Astrocyte of the cerebellum (primary cell): ENCODE results near the gene FCSK.

ENCODE experiments used
- DNase-seq: peaks from one replicate; pipeline ENCODE4 v3.0.0-alpha.2; 2011; ENCODE audit warnings: low read depth
- H3K4me3 ChIP-seq: 2 replicates; pipeline ENCODE4 v1.5.1; 2011; ENCODE audit warnings: mild to moderate bottlenecking, low read depth, low read length, moderate library complexity
- in situ Hi-C: cut with HindIII; loops from 2 replicates; pipeline ENCODE4 v1.10.0; 2017; ENCODE audit warnings: low sequenced_read_pairs
- TF ChIP-seq, protein P1 (sequence below): IDR thresholded peaks from 2 replicates; pipeline ENCODE4 v1.5.1; 2012; ENCODE audit warnings: low read length, low read depth, moderate library complexity, mild to moderate bottlenecking; ENCODE audit errors: missing control alignments

Gene FCSK

DNA sequence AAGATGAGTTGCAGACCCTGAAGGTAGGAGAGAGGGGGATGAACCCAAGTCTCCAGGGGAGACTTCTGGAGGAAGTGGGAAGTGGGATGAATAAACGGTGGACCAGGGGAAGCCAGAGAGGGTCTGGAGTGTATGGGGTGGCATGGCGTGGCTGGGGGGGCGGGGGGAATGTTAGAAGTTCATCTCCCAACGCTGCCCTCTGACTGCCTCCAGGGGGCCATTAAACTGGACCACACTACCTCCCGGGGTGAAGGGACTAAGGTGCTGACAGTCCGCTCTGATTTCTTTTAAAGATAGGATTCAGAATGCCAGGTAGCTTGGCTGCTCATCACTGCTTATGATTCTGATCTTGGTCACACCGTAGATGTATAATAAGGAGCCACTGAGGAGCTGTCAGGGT lies 36.7 kb upstream of the FCSK start:
- DNase-seq, result no peak
- in situ Hi-C loops, result no loop called here
- no peak overlapping the region for H3K4me3 ChIP-seq
- TF ChIP-seq, protein P1, sequence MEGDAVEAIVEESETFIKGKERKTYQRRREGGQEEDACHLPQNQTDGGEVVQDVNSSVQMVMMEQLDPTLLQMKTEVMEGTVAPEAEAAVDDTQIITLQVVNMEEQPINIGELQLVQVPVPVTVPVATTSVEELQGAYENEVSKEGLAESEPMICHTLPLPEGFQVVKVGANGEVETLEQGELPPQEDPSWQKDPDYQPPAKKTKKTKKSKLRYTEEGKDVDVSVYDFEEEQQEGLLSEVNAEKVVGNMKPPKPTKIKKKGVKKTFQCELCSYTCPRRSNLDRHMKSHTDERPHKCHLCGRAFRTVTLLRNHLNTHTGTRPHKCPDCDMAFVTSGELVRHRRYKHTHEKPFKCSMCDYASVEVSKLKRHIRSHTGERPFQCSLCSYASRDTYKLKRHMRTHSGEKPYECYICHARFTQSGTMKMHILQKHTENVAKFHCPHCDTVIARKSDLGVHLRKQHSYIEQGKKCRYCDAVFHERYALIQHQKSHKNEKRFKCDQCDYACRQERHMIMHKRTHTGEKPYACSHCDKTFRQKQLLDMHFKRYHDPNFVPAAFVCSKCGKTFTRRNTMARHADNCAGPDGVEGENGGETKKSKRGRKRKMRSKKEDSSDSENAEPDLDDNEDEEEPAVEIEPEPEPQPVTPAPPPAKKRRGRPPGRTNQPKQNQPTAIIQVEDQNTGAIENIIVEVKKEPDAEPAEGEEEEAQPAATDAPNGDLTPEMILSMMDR, result no peak

DNA sequence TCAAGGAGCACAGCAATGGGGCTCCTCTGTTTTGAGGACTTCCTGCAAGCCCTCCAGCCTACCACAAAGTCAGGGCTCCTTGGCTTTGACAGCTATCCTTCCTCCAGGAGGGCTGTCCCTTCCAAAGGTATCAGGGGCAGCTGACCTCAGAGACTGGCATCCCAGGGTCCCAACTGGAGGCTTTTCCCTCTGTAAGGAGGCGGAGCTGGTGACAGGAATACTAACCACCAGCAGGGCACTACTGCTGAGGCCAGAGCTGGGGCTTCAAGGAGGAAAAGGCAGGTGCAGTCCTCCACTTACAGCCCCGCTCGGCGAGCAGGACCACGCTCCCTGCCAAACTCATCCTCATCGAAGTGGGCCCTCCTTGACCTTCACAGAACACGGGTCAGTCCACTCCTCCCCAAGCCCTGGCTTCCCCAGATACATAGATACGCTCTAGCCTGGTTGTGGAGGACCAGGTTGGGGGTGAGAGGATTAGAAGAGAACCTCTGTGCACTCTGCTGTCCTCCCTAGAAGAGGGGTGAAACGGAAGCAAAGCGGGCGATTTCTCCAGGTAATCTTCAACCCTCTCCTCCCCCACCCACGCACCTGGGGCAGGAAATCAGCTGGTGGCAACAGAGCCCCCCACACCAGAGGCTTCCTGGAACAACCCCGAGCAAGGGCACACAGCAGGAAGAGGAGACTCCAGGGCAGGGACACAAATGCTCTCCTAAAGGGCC lies 36.0 kb upstream of the FCSK start:
- DNase-seq, result no peak
- in situ Hi-C loops, result no loop called here
- TF ChIP-seq, protein P1, result no peak
- H3K4me3 ChIP-seq, result no peak overlapping the region

GRCh38 chr16:70418993-70419318 lies 35.4 kb upstream of the FCSK start:
- H3K4me3 ChIP-seq, result no peak overlapping the region
- in situ Hi-C loops, result no loop called here
- TF ChIP-seq, protein P1, result no peak
- no peak for DNase-seq

DNA sequence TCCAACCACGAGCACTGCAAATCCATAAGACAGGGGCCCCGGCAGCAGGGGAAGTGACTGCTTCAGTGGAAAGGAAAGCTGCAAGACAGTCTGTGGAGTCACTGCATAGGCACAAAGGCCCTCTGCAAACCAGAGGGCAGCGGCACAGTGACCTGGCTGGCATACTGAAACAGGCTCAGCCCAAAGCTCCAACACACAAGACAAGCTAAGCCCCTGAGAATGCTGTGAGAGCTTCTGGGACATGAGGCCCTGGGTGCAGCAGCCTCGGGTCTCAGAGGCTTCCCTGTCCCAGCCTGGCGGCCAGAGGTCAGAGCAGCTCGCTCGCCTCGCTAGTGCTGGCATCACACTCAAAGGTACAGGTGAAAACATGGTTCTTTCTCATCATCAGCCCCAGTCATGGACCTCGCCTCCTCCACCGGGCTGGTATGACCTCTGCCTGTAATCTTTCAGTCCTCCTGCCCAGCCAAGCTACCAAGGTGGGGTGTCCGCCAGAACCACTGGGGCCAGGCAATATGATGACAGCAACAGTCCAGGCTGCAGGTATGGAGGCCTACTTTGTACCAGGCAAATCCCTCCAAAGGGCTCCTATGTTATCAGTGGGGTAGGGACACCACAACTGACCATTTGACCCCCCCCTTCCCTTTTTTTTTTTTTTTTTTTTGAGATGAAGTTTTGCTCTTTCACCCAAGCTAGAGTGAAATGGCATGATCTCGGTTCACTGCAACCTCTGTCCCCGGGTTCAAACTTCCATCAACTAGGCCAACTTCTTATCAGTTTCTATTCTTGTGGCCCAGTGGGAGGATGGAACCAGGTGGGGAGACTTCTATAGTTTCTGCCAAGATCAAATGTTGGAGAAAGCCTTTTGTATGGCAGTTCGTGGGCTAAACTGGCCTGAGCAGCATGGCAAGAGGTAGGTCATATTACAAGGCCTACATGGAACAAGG lies 34.7 kb upstream of the FCSK start:
- no peak overlapping the region for H3K4me3 ChIP-seq
- no peak for DNase-seq
- TF ChIP-seq, protein P1, result no peak
- in situ Hi-C loops, result no loop called here

DNA sequence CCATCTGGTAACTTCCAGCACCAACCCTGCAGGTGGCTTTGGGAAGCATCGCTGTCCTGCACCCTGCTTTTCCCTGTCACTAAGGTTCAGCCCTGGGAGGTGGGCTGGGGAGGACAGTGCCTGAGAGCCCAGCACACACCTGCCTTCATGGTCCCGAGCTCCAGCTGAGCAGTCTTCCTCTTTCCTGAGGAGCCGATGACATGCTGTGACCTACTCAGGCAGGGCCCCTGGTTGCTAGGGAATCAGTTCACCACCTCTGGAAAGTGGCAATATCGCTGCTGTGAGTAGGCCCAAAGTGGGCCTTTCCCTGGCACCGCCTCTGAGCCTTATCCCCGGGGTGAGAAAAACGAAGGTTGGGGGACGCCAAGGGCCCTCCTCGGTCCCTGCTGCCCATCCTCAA lies 33.4 kb upstream of the FCSK start:
- in situ Hi-C loops, result no loop called here
- no peak for DNase-seq
- H3K4me3 ChIP-seq, result no peak overlapping the region
- TF ChIP-seq, protein P1, result no peak

- TF ChIP-seq, protein P1, result no peak
- no peak for DNase-seq
- no peak overlapping the region for H3K4me3 ChIP-seq
- in situ Hi-C loops, result no loop called here
These were observed 32.7 kb upstream of the FCSK start for GRCh38 chr16:70421473-70422311.
